ENCODE results near the gene INTS7. TPM values are rescaled to one million over a fixed set of nuclear protein-coding genes. Genes with fewer than 3 reads are reported as not detected.

The INTS7 gene
- total RNA-seq, 2 experiments from 2014 or later: 23.7 to 28.6 TPM

- Mint-ChIP-seq H3K27me3 (peaks cover 5% of the 10 kb centered on the region), H3K4me1 (no peaks in the 10 kb centered on the region), H3K9me3 (ENCODE audit: low read depth) (peaks cover 4% of the 10 kb centered on the region), H3K36me3 (ENCODE audit: low read depth) (no peaks in the 10 kb centered on the region), H3K4me3 (no peak overlapping the region), H3K27ac (no peak overlapping the region)
- ATAC-seq: no peak
- intact Hi-C loops (cut with DNase I, micrococcal nuclease): no loop called here
- ChIA-PET POLR2A (no interaction called here), CTCF (interaction anchor here (1.1 kb wide), 2 partner anchors 18 to 222 kb away, joined by 3 read pairs; no protein-coding TSS in a partner anchor)
- DNase-seq: no peak
Measured at GRCh38 chr1:211902624-211903291, 132.6 kb downstream of the INTS7 start.

DNA sequence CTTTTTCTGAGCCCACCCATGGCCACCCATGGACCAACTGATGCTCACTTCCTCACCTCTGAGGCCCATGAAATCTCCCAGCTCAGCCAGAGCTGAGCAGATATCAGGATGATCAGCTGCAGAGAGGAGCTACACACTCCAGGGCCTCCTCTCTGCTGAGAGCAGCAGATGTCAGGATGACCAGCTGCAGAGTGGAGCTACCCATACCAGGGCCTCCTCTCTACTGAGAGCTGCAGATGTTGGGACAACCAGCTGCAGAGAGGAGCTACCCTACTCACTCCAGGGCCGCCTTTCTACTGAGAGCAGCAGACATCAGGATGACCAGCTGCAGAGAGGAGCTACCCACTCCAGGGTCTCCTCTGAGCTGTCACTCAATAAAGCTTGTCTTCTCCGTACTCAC lies 133.4 kb downstream of the INTS7 start:
- no peak overlapping the region for H3K4me3 Mint-ChIP-seq
- no peaks in the 10 kb centered on the region for H3K4me1 Mint-ChIP-seq
- intact Hi-C loops (cut with DNase I, micrococcal nuclease): no loop called here
- ATAC-seq (no peak), DNase-seq (no peak)
- POLR2A ChIA-PET: no interaction called here
- H3K27ac Mint-ChIP-seq: no peak overlapping the region
- CTCF ChIA-PET: interaction anchor here (0.8 to 1.1 kb wide), 3 partner anchors 17 to 221 kb away, joined by 3 read pairs; no protein-coding TSS in a partner anchor
- peaks cover 4% of the 10 kb centered on the region for H3K9me3 Mint-ChIP-seq (ENCODE audit: low read depth)
- peaks cover 2% of the 10 kb centered on the region for H3K27me3 Mint-ChIP-seq
- no peaks in the 10 kb centered on the region for H3K36me3 Mint-ChIP-seq (ENCODE audit: low read depth)

GRCh38 chr1:211900441-211900840 lies 134.9 kb downstream of the INTS7 start:
- Mint-ChIP-seq H3K27ac (no peak overlapping the region), H3K9me3 (ENCODE audit: low read depth) (peaks cover 4% of the 10 kb centered on the region), H3K36me3 (ENCODE audit: low read depth) (no peaks in the 10 kb centered on the region), H3K4me1 (no peaks in the 10 kb centered on the region), H3K4me3 (no peak overlapping the region), H3K27me3 (peaks cover 1% of the 10 kb centered on the region)
- ChIA-PET CTCF (interaction anchor here (0.8 kb wide), 1 partner anchor 11 kb away, joined by 3 read pairs; no protein-coding TSS in a partner anchor), POLR2A (no interaction called here)
- ATAC-seq: no peak
- intact Hi-C loops (cut with DNase I, micrococcal nuclease): no loop called here
- no peak for DNase-seq

DNA sequence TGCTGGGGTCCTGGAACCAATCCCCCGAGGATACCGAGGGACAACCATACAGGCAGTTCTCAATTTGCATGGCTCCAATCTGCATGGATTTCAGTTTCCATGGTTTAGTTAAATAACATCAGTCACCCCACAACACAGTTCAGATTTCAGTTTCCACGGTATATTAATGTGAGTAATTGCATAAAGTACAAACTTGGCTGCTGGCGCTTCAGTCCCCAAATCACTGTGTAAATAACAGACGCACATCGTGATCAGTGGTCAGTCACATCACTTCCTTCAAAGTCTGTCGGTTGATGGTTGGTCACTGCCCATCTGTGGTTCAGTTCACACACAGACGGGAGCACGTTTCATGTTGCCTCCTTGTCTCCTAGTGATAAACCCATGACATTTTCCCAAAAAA lies 138.4 kb downstream of the INTS7 start:
- intact Hi-C loops (cut with DNase I, micrococcal nuclease): no loop called here
- Mint-ChIP-seq H3K9me3 (ENCODE audit: low read depth) (no peaks in the 10 kb centered on the region), H3K4me1 (no peaks in the 10 kb centered on the region), H3K27ac (no peak overlapping the region), H3K36me3 (ENCODE audit: low read depth) (no peaks in the 10 kb centered on the region), H3K4me3 (no peak overlapping the region), H3K27me3 (no peaks in the 10 kb centered on the region)
- ChIA-PET POLR2A (no interaction called here), CTCF (no interaction called here)
- ATAC-seq: no peak
- no peak for DNase-seq

- intact Hi-C loops (cut with DNase I, micrococcal nuclease): no loop called here
- no peaks in the 10 kb centered on the region for H3K4me1 Mint-ChIP-seq
- no peak for DNase-seq
- no peaks in the 10 kb centered on the region for H3K27me3 Mint-ChIP-seq
- no peak overlapping the region for H3K4me3 Mint-ChIP-seq
- ATAC-seq: no peak
- POLR2A ChIA-PET: no interaction called here
- H3K27ac Mint-ChIP-seq: no peak overlapping the region
- CTCF ChIA-PET: no interaction called here
- no peaks in the 10 kb centered on the region for H3K36me3 Mint-ChIP-seq (ENCODE audit: low read depth)
- H3K9me3 Mint-ChIP-seq (ENCODE audit: low read depth): no peaks in the 10 kb centered on the region
Measured at GRCh38 chr1:211895126-211895759, 140.1 kb downstream of the INTS7 start.

- no peak overlapping the region for H3K27ac Mint-ChIP-seq
- ChIA-PET POLR2A (no interaction called here), CTCF (no interaction called here)
- no peak for DNase-seq
- peaks cover 2% of the 10 kb centered on the region for H3K9me3 Mint-ChIP-seq (ENCODE audit: low read depth)
- H3K27me3 Mint-ChIP-seq: no peaks in the 10 kb centered on the region
- no peak overlapping the region for H3K4me3 Mint-ChIP-seq
- ATAC-seq: no peak
- H3K4me1 Mint-ChIP-seq: no peaks in the 10 kb centered on the region
- H3K36me3 Mint-ChIP-seq (ENCODE audit: low read depth): no peaks in the 10 kb centered on the region
- intact Hi-C loops (cut with DNase I, micrococcal nuclease): no loop called here
Measured at GRCh38 chr1:211894312-211894711, 141.0 kb downstream of the INTS7 start.

DNA sequence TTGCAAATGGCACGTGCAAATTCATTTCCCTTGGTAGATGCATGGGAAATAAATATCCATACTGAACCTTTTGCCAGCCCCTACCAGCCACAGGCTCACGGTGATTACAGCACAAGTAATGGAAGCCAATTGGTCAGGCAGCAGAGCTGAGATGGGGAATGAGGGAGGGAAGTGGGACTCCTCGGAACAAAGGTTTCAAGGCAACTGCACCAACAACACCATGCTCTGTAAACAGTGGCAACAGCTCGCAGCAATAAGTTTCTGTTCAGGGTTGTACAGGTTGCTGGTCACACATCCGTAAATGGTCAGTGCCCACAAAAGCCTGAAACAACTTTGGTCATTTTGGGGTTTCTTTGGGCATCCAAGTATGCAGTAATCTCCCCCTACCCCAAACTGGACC lies 142.1 kb downstream of the INTS7 start:
- ATAC-seq (no peak), DNase-seq (no peak)
- CTCF ChIA-PET: interaction anchor here (0.8 to 1.1 kb wide), 2 partner anchors 212 to 220 kb away, joined by 3 read pairs; no protein-coding TSS in a partner anchor
- Mint-ChIP-seq H3K36me3 (ENCODE audit: low read depth) (no peaks in the 10 kb centered on the region), H3K9me3 (ENCODE audit: low read depth) (peaks cover 2% of the 10 kb centered on the region), H3K4me1 (no peaks in the 10 kb centered on the region), H3K4me3 (no peak overlapping the region), H3K27me3 (no peaks in the 10 kb centered on the region), H3K27ac (no peak overlapping the region)
- POLR2A ChIA-PET: interaction anchor here (0.6 kb wide), 1 partner anchor 301 kb away, joined by 3 read pairs; no protein-coding TSS in a partner anchor
- intact Hi-C loops (cut with DNase I, micrococcal nuclease): no loop called here

GRCh38 chr1:211892577-211892976 lies 142.8 kb downstream of the INTS7 start:
- ChIA-PET POLR2A (interaction anchor here (0.6 kb wide), 1 partner anchor 300 kb away, joined by 3 read pairs; no protein-coding TSS in a partner anchor), CTCF (interaction anchor here (0.8 to 1.1 kb wide), 2 partner anchors 211 to 219 kb away, joined by 3 read pairs; no protein-coding TSS in a partner anchor)
- ATAC-seq (no peak), DNase-seq (no peak)
- Mint-ChIP-seq H3K27ac (no peak overlapping the region), H3K27me3 (no peaks in the 10 kb centered on the region), H3K36me3 (ENCODE audit: low read depth) (no peaks in the 10 kb centered on the region), H3K4me3 (no peak overlapping the region), H3K4me1 (peaks cover 2% of the 10 kb centered on the region), H3K9me3 (ENCODE audit: low read depth) (peaks cover 2% of the 10 kb centered on the region)
- intact Hi-C loops (cut with DNase I, micrococcal nuclease): no loop called here

DNA sequence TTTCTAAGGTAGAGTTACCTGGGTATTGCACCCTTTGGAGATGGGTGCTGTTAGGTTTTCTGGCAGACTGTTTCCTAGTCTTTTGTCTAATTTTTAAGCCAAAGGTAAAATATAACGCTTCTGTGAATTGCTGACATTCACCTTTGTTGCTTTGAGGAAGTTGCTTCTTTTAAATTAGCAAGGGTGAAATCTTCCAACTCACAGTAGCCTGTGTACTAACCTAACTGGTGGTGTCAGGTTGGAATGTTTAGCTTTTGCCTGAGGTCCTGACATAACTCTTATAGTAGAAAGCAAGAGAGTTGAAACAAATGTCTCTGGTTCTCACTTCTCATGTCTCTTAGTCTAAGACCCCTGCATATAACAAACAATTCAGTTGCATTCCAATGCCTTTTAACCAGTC lies 143.6 kb downstream of the INTS7 start:
- peaks cover 5% of the 10 kb centered on the region for H3K4me1 Mint-ChIP-seq
- H3K27me3 Mint-ChIP-seq: no peaks in the 10 kb centered on the region
- no peaks in the 10 kb centered on the region for H3K36me3 Mint-ChIP-seq (ENCODE audit: low read depth)
- H3K9me3 Mint-ChIP-seq (ENCODE audit: low read depth): peaks cover 2% of the 10 kb centered on the region
- POLR2A ChIA-PET: no interaction called here
- DNase-seq (no peak), ATAC-seq (no peak)
- H3K27ac Mint-ChIP-seq: no peak overlapping the region
- CTCF ChIA-PET: interaction anchor here (0.6 kb wide), 1 partner anchor 131 kb away, joined by 3 read pairs; no protein-coding TSS in a partner anchor
- intact Hi-C loops (cut with DNase I, micrococcal nuclease): no loop called here
- H3K4me3 Mint-ChIP-seq: no peak overlapping the region

Small RNAs within 50 kb of the gene (microRNA-seq; reads per million reads assigned to microRNA genes)
- not detected for gene MIR3122 (ENCODE audit: borderline replicate concordance)

Other genes with a start within 250 kb of the INTS7 start
- 10 to 100 TPM; 21.7 to 24.9 TPM for gene LPGAT1, start 204.8 kb downstream of the INTS7 start, total RNA-seq
- gene DTL, start 191 bp upstream of the INTS7 start, total RNA-seq: 100 to 1,000 TPM in 1 of 2 experiments, 10 to 100 TPM in 1; 82.1 to 114 TPM
- gene PPP2R5A, start 249.9 kb upstream of the INTS7 start, total RNA-seq: 10 to 100 TPM; 32.3 to 36.1 TPM